Amniotic stem cell (primary cell): Measurements from ENCODE around the gene MFRP.

Source experiments
- DNase-seq: peaks from one replicate; lab custom pipeline; 2025; lab: John Stamatoyannopoulos, UW

The MFRP gene

GRCh38 chr11:119295178-119295577, 51.3 kb downstream of the MFRP start:
- no peak for DNase-seq

- no peak for DNase-seq
These were observed 53.0 kb downstream of the MFRP start for GRCh38 chr11:119293461-119293860.

GRCh38 chr11:119290894-119291497, 55.5 kb downstream of the MFRP start:
- no peak for DNase-seq
